GM23338 (cell line): Measurements from ENCODE around the gene NEO1. TPM values are rescaled to one million over a fixed set of nuclear protein-coding genes. Genes with fewer than 3 reads are reported as not detected.

ENCODE experiments used
- ATAC-seq: fragments of 200-7000 bp; cut with Tn5 transposase; 3 replicates; pipeline ENCODE4 v1.9.1; 2020
- DNase-seq: peaks from one replicate; pipeline ENCODE4 v3.0.0-alpha.2; 2015; ENCODE audit warnings: low spot score
- H2AFZ ChIP-seq: fragments of 200-600 bp; sonication (generic); 2 replicates; pipeline ENCODE4 v1.8.0; 2016; ENCODE audit warnings: antibody characterized with exemption, mild to moderate bottlenecking, moderate library complexity
- H3F3A ChIP-seq: fragments of 200-600 bp; sonication (generic); replicated peaks from 2 replicates; pipeline ENCODE4 v1.8.0; 2017; ENCODE audit warnings: antibody characterized with exemption, mixed run types, low read depth
- H3K27ac ChIP-seq: fragments of 200-600 bp; sonication (generic); 2 replicates; pipeline ENCODE4 v1.6.1; 2016; ENCODE audit warnings: low read depth
- H3K27me3 ChIP-seq: fragments of 200-600 bp; sonication (generic); 2 replicates; pipeline ENCODE4 v1.8.0; 2016; ENCODE audit warnings: mild to moderate bottlenecking, mixed run types, moderate library complexity; ENCODE audit not compliant: insufficient read depth
- H3K36me3 ChIP-seq: fragments of 200-600 bp; sonication (generic); 2 replicates; pipeline ENCODE4 v1.8.0; 2016; ENCODE audit warnings: mild to moderate bottlenecking; ENCODE audit not compliant: insufficient read depth
- H3K4me1 ChIP-seq: fragments of 200-600 bp; sonication (generic); 2 replicates; pipeline ENCODE4 v1.8.0; 2016; ENCODE audit warnings: mild to moderate bottlenecking, moderate library complexity; ENCODE audit not compliant: insufficient read depth
- H3K4me2 ChIP-seq: fragments of 200-600 bp; sonication (generic); 2 replicates; pipeline ENCODE4 v1.7.1; 2017; ENCODE audit warnings: mixed run types
- H3K4me3 ChIP-seq: fragments of 200-600 bp; sonication (generic); 2 replicates; pipeline ENCODE4 v1.6.1; 2016; ENCODE audit warnings: mixed run types
- H3K79me2 ChIP-seq: fragments of 200-600 bp; sonication (generic); replicated peaks from 2 replicates; pipeline ENCODE4 v1.8.0; 2017; ENCODE audit warnings: mild to moderate bottlenecking; ENCODE audit not compliant: insufficient read depth
- H3K9me2 ChIP-seq: fragments of 200-600 bp; sonication (generic); 2 replicates; pipeline ENCODE4 v1.8.0; 2017; ENCODE audit not compliant: insufficient read depth
- H4K20me1 ChIP-seq: fragments of 200-600 bp; sonication (generic); replicated peaks from 2 replicates; pipeline ENCODE4 v1.8.0; 2017; ENCODE audit warnings: mild to moderate bottlenecking; ENCODE audit not compliant: insufficient read depth
- H3K27ac Mint-ChIP-seq: 2 replicates; pipeline ENCODE4 v1.8.0; 2020; ENCODE audit warnings: inconsistent platforms, mild to moderate bottlenecking, moderate library complexity, mixed read lengths
- H3K27me3 Mint-ChIP-seq: 3 replicates; pipeline ENCODE4 v1.8.0; 2022; ENCODE audit warnings: low read depth, mild to moderate bottlenecking, moderate library complexity, mixed read lengths, inconsistent platforms; ENCODE audit not compliant: insufficient read depth, poor library complexity
- H3K36me3 Mint-ChIP-seq: 3 replicates; pipeline ENCODE4 v1.8.0; 2021; ENCODE audit warnings: low read depth, mild to moderate bottlenecking, inconsistent platforms, moderate library complexity, mixed read lengths
- H3K4me1 Mint-ChIP-seq: 3 replicates; pipeline ENCODE4 v1.8.0; 2020; ENCODE audit warnings: mild to moderate bottlenecking, inconsistent platforms, mixed read lengths
- H3K4me3 Mint-ChIP-seq: 3 replicates; pipeline ENCODE4 v1.8.0; 2021; ENCODE audit warnings: moderate library complexity, mild to moderate bottlenecking, inconsistent platforms, mixed read lengths
- H3K9me3 Mint-ChIP-seq: 3 replicates; pipeline ENCODE4 v1.8.0; 2020; ENCODE audit warnings: moderate library complexity, mild to moderate bottlenecking, inconsistent platforms, mixed read lengths
- CREB1 ChIP-seq: fragments of 250-450 bp; sonication (Bioruptor Pico); IDR thresholded peaks from 2 replicates; pipeline ENCODE4 v1.5.0; 2020; ENCODE audit warnings: low read depth, mild to moderate bottlenecking, moderate library complexity
- EZH2 ChIP-seq: fragments of 200-600 bp; sonication (generic); IDR thresholded peaks from one replicate; pipeline ENCODE4 v1.8.0; 2017; ENCODE audit warnings: antibody characterized with exemption, mild to moderate bottlenecking, low read depth; ENCODE audit not compliant: unreplicated experiment
- EZH2phosphoT487 ChIP-seq: fragments of 200-600 bp; sonication (generic); IDR thresholded peaks from one replicate; pipeline ENCODE4 v1.8.1; 2018; ENCODE audit warnings: antibody characterized with exemption; ENCODE audit not compliant: unreplicated experiment
- JUNB ChIP-seq: IDR thresholded peaks from one replicate; pipeline ENCODE4 v1.6.1; 2016; ENCODE audit warnings: antibody characterized with exemption; ENCODE audit not compliant: unreplicated experiment
- NANOG ChIP-seq: IDR thresholded peaks from 2 replicates; pipeline ENCODE4 v1.6.1; 2016; ENCODE audit warnings: antibody characterized with exemption, borderline replicate concordance
- STAT1 ChIP-seq: IDR thresholded peaks from one replicate; pipeline ENCODE4 v1.6.1; 2016; ENCODE audit warnings: antibody characterized with exemption; ENCODE audit not compliant: unreplicated experiment
- ZNF114 ChIP-seq: fragments of 250-450 bp; sonication (Bioruptor Pico); IDR thresholded peaks from 2 replicates; pipeline ENCODE4 v1.5.0; 2020; ENCODE audit warnings: mild to moderate bottlenecking, moderate library complexity
- polyA plus RNA-seq: library from polyadenylated mRNA; unstranded; fragments of >200 nt; fragmentation: Nextera tagmentation; extraction: Ambion mirVana; gene quantifications from 2 replicates; pipeline ENCODE4 v1.2.1, GENCODE V29; 2016
- total RNA-seq: library from RNA; depleted of rRNA; stranded (reverse); fragments of >200 nt; shearing (Covaris generic); gene quantifications from 2 replicates; pipeline ENCODE4 v1.2.3, GENCODE V29; 2014
- TF ChIP-seq, protein P1 (sequence below), 2 experiments: fragments of 200-600 bp in 1 of 2; sonication (generic) in 1 of 2; conservative IDR thresholded peaks; 2 replicates each; pipeline versions ENCODE4 v1.5.1 to v1.6.1; 2016 to 2017; ENCODE audit warnings: antibody characterized with exemption in 2 of 2, low read depth in 2 of 2, mild to moderate bottlenecking in 2 of 2, moderate library complexity in 1 of 2
- TF ChIP-seq, protein P2 (sequence below): IDR thresholded peaks from one replicate; pipeline ENCODE4 v1.6.1; 2018; ENCODE audit warnings: antibody characterized with exemption; ENCODE audit not compliant: unreplicated experiment
- TF ChIP-seq, protein P3 (sequence below): fragments of 250-450 bp; sonication (Bioruptor Pico); IDR thresholded peaks from 2 replicates; pipeline ENCODE4 v1.5.0; 2020; ENCODE audit warnings: mild to moderate bottlenecking, moderate library complexity

The NEO1 gene
- total and polyA plus RNA-seq, 2 experiments from 2014 or later: 8.4 to 45.8 TPM

DNA sequence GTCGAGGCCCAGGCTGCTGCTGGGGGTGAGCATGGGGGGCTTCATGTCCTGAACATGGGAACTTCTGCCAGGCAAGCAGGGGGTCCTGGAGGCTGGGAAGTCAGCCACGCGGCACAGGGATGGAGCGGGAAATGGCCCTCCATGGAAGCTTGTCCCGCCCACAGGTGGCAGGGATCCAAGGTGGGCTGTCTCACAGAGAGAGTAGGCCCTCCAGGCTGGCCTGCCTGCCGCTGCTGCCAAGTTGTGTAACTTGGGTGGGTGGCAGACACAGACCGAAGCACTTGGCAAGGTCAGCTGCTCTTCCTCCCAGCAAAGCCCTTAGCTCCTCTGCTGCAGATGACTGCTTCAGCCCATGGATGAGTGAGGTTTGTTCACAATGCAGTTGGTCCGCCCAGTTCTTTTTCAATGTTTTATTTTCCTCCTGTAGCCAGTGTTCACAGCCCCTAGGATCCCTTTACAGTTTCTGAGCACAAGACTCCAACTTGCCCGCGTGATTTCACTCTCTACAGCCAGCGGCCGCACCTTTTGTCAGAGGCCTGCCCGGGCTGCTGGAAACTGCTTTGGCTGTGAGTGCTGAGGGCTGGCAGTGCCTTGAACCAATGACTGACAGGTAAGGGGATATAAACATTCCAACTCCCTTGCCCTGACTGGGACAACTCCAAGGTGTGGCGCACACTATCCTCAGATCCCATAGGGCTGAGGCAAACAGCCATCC, 289.8 kb downstream of the NEO1 start:
- Mint-ChIP-seq H3K4me3 (no peak overlapping the region), H3K27ac (no peak overlapping the region), H3K4me1 (peaks cover under 1% of the 10 kb centered on the region; the same call in 1 of the 3 replicates), H3K36me3 (peaks cover 16% of the 10 kb centered on the region), H3K27me3 (peaks cover 2% of the 10 kb centered on the region), H3K9me3 (no peaks in the 10 kb centered on the region)
- Histone ChIP-seq H3K4me2 (no peak overlapping the region), H3K4me3 (no peak overlapping the region), H3K36me3 (0 out of 2 replicates have a peak, but pooled peaks cover 9% of the 10 kb centered on the region), H2AFZ (no peak overlapping the region), H3F3A (no peaks in the 10 kb centered on the region), H3K9me2 (no peaks in the 10 kb centered on the region), H3K27ac (no peak overlapping the region), H3K79me2 (peaks cover 6% of the 10 kb centered on the region; the same call in 1 of the 2 replicates), H3K4me1 (no peaks in the 10 kb centered on the region), H4K20me1 (peaks cover 22% of the 10 kb centered on the region), H3K27me3 (no peaks in the 10 kb centered on the region)
- TF ChIP-seq STAT1: no peak
- no peak for TF ChIP-seq NANOG
- no peak for ATAC-seq
- no peak for DNase-seq

DNA sequence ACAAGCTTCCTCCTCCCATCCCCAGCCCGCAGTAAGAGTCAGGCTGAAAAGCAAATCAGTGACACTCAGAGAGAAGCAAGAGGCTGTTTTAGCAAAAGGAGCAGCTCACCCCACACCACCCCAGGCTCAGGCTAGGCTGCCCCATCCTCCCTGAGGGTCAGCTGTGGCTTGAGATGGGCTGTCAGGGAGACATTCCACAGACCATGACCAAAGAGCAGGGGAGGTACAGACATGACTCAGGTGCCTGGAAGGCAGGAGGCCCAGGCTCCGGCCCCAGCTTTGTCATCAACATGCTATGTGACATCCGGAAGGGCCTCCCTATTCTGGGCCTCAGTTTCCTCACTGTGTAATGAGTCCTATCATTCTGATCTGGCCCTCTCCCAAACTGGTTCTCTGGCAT, 291.8 kb downstream of the NEO1 start:
- Histone ChIP-seq H3K4me3 (no peak overlapping the region), H3K4me1 (peaks cover 6% of the 10 kb centered on the region; the same call in 1 of the 2 replicates), H3K27me3 (no peaks in the 10 kb centered on the region), H3K9me2 (no peaks in the 10 kb centered on the region), H3K4me2 (no peak overlapping the region), H3K27ac (no peak overlapping the region), H2AFZ (no peak overlapping the region), H3K79me2 (peaks cover 6% of the 10 kb centered on the region; the same call in 1 of the 2 replicates), H4K20me1 (peaks cover 31% of the 10 kb centered on the region), H3F3A (no peaks in the 10 kb centered on the region), H3K36me3 (0 out of 2 replicates have a peak, but pooled peaks cover 9% of the 10 kb centered on the region)
- Mint-ChIP-seq H3K36me3 (peaks cover 16% of the 10 kb centered on the region), H3K4me1 (peaks cover 17% of the 10 kb centered on the region), H3K9me3 (no peaks in the 10 kb centered on the region; the same call in 2 of the 3 replicates), H3K4me3 (no peak overlapping the region), H3K27ac (no peak overlapping the region), H3K27me3 (peaks cover 2% of the 10 kb centered on the region)
- ATAC-seq (no peak), DNase-seq (no peak)
- TF ChIP-seq EZH2 (no peak), JUNB (no peak), CREB1 (CRISPR knock-in tag) (no peak), ZNF114 (no peak), EZH2phosphoT487 (no peak)
- TF ChIP-seq, protein P1, sequence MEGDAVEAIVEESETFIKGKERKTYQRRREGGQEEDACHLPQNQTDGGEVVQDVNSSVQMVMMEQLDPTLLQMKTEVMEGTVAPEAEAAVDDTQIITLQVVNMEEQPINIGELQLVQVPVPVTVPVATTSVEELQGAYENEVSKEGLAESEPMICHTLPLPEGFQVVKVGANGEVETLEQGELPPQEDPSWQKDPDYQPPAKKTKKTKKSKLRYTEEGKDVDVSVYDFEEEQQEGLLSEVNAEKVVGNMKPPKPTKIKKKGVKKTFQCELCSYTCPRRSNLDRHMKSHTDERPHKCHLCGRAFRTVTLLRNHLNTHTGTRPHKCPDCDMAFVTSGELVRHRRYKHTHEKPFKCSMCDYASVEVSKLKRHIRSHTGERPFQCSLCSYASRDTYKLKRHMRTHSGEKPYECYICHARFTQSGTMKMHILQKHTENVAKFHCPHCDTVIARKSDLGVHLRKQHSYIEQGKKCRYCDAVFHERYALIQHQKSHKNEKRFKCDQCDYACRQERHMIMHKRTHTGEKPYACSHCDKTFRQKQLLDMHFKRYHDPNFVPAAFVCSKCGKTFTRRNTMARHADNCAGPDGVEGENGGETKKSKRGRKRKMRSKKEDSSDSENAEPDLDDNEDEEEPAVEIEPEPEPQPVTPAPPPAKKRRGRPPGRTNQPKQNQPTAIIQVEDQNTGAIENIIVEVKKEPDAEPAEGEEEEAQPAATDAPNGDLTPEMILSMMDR (conservative IDR thresholded peaks at IDR 0.05; ENCODE audit: low read depth in 2 of 2): no peak
- TF ChIP-seq, protein P2, sequence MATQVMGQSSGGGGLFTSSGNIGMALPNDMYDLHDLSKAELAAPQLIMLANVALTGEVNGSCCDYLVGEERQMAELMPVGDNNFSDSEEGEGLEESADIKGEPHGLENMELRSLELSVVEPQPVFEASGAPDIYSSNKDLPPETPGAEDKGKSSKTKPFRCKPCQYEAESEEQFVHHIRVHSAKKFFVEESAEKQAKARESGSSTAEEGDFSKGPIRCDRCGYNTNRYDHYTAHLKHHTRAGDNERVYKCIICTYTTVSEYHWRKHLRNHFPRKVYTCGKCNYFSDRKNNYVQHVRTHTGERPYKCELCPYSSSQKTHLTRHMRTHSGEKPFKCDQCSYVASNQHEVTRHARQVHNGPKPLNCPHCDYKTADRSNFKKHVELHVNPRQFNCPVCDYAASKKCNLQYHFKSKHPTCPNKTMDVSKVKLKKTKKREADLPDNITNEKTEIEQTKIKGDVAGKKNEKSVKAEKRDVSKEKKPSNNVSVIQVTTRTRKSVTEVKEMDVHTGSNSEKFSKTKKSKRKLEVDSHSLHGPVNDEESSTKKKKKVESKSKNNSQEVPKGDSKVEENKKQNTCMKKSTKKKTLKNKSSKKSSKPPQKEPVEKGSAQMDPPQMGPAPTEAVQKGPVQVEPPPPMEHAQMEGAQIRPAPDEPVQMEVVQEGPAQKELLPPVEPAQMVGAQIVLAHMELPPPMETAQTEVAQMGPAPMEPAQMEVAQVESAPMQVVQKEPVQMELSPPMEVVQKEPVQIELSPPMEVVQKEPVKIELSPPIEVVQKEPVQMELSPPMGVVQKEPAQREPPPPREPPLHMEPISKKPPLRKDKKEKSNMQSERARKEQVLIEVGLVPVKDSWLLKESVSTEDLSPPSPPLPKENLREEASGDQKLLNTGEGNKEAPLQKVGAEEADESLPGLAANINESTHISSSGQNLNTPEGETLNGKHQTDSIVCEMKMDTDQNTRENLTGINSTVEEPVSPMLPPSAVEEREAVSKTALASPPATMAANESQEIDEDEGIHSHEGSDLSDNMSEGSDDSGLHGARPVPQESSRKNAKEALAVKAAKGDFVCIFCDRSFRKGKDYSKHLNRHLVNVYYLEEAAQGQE: no peak
- TF ChIP-seq, protein P3, sequence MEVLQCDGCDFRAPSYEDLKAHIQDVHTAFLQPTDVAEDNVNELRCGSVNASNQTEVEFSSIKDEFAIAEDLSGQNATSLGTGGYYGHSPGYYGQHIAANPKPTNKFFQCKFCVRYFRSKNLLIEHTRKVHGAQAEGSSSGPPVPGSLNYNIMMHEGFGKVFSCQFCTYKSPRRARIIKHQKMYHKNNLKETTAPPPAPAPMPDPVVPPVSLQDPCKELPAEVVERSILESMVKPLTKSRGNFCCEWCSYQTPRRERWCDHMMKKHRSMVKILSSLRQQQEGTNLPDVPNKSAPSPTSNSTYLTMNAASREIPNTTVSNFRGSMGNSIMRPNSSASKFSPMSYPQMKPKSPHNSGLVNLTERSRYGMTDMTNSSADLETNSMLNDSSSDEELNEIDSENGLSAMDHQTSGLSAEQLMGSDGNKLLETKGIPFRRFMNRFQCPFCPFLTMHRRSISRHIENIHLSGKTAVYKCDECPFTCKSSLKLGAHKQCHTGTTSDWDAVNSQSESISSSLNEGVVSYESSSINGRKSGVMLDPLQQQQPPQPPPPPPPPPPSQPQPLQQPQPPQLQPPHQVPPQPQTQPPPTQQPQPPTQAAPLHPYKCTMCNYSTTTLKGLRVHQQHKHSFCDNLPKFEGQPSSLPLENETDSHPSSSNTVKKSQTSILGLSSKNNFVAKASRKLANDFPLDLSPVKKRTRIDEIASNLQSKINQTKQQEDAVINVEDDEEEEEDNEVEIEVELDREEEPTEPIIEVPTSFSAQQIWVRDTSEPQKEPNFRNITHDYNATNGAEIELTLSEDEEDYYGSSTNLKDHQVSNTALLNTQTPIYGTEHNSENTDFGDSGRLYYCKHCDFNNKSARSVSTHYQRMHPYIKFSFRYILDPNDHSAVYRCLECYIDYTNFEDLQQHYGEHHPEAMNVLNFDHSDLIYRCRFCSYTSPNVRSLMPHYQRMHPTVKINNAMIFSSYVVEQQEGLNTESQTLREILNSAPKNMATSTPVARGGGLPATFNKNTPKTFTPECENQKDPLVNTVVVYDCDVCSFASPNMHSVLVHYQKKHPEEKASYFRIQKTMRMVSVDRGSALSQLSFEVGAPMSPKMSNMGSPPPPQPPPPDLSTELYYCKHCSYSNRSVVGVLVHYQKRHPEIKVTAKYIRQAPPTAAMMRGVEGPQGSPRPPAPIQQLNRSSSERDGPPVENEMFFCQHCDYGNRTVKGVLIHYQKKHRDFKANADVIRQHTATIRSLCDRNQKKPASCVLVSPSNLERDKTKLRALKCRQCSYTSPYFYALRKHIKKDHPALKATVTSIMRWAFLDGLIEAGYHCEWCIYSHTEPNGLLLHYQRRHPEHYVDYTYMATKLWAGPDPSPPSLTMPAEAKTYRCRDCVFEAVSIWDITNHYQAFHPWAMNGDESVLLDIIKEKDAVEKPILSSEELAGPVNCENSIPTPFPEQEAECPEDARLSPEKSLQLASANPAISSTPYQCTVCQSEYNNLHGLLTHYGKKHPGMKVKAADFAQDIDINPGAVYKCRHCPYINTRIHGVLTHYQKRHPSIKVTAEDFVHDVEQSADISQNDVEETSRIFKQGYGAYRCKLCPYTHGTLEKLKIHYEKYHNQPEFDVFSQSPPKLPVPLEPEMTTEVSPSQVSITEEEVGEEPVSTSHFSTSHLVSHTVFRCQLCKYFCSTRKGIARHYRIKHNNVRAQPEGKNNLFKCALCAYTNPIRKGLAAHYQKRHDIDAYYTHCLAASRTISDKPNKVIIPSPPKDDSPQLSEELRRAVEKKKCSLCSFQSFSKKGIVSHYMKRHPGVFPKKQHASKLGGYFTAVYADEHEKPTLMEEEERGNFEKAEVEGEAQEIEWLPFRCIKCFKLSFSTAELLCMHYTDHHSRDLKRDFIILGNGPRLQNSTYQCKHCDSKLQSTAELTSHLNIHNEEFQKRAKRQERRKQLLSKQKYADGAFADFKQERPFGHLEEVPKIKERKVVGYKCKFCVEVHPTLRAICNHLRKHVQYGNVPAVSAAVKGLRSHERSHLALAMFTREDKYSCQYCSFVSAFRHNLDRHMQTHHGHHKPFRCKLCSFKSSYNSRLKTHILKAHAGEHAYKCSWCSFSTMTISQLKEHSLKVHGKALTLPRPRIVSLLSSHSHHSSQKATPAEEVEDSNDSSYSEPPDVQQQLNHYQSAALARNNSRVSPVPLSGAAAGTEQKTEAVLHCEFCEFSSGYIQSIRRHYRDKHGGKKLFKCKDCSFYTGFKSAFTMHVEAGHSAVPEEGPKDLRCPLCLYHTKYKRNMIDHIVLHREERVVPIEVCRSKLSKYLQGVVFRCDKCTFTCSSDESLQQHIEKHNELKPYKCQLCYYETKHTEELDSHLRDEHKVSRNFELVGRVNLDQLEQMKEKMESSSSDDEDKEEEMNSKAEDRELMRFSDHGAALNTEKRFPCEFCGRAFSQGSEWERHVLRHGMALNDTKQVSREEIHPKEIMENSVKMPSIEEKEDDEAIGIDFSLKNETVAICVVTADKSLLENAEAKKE (CRISPR knock-in tag): no peak
